ENCODE data around the gene MORN1.

The MORN1 gene

DNA sequence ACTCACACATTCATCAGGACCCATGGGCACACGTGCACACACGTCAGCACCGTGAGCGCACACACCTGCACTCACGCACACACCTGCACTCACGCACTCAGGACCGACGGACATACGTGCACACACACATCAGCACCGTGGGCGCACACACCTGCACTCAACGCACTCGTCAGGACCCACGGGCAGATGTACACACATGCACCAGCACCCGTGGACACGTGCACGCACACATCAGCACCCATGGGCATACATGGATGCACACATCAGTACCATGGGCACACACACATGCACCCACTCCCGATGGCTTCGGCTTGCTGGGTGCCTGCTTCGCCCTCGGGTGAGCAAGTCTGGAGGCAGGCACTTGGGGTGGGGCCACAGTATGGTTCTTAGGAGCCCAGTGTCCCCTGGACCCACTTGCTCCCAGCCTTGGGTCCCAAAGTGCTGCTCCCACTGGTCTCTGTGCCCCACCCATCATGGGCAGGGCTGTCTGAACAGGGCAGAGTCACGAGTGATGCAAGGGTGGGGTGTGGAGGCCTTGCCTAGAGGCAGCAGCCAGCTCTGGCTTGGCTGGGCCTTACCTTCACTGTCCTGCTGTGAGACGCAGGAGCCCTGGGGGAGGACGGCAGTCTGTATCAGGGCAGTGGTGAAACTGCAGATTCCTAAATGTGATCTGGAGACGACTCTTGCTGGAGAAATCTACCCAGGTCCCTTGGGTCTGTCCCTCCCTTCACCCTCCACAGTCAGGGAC lies 113.4 kb downstream of the MORN1 start:
- no peaks in the 10 kb centered on the region for H3K27me3 Mint-ChIP-seq
- peaks cover 53% of the 10 kb centered on the region for H3K4me1 Mint-ChIP-seq
- ATAC-seq (no peak), DNase-seq (no peak)
- no peaks in the 10 kb centered on the region for H3K9me3 Mint-ChIP-seq
- H3K27ac Mint-ChIP-seq = peak overlapping the region; percentile 42
- no peak overlapping the region for H3K4me3 Mint-ChIP-seq
- peaks cover 7% of the 10 kb centered on the region for H3K36me3 Mint-ChIP-seq (ENCODE audit: low read depth)

DNA sequence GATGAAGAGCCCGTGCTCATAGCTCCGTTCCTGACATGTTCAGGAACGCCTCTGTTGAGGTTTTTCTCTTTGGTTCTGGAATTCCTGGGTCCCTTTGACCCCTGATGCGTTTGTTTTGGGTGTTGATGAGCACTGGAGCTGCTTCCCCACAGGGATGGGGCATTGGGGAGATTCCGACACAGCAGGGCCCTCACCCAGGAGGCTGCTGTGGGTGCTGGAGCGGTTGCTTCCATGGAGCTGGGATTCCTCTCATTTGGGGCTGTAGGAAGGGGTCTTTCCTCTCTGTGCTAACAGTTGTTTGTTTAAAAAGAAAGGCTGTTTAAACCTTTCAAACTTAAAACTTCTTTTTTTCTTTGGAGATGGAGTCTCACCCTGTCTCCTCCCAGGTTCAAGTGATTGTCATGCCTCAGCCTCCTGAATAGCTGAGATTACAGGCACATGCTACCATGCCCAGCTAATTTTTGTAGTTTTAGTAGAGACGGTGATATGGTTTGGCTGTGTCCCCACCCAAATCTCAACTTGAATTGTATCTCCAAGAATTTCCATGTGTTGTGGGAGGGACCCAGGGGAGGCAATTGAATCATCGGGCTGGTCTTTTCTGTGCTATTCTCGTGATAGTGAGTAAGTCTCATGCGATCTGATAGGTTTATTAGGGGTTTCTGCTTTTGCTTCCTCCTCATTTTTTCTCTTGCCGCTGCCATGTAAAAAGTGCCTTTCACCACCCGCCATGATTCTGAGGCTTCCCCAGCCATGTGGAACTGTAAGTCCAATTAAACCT lies 114.4 kb downstream of the MORN1 start:
- H3K27me3 Mint-ChIP-seq = no peaks in the 10 kb centered on the region
- ATAC-seq (no peak), DNase-seq (no peak)
- no peak overlapping the region for H3K4me3 Mint-ChIP-seq
- H3K4me1 Mint-ChIP-seq = peaks cover 58% of the 10 kb centered on the region
- peaks cover 7% of the 10 kb centered on the region for H3K36me3 Mint-ChIP-seq (ENCODE audit: low read depth)
- H3K27ac Mint-ChIP-seq = no peak overlapping the region
- H3K9me3 Mint-ChIP-seq = no peaks in the 10 kb centered on the region

GRCh38 chr1:2275796-2276536 lies 115.4 kb downstream of the MORN1 start:
- H3K9me3 Mint-ChIP-seq = no peaks in the 10 kb centered on the region
- H3K4me1 Mint-ChIP-seq = peaks cover 59% of the 10 kb centered on the region

DNA sequence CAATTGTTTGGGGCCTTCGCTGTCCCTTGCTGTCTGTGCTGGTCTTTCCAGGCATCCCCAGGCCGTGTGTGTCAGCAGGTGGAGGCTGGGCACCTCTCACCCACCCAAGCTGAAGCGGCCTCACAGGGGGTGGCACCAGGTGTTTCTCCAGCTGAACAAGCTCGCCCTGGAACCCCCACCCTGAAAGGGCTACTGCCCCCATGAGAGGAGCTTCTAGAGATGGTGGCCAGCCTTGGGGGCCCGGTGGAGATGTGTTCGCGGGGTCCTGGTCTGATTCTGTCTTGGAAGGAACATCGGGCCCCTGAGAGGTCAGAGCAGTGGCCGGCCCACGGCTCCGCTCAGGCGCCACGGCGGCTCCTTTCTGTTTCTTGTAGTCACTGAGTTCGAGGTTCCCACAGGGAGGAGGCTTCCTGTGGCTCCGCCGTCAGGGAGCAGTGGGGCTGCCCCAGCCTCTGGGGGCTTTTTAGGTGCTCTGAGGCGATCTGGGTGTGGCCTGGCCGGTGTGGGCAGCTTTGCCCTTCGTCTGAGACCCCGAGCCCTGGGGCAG lies 116.4 kb downstream of the MORN1 start:
- Mint-ChIP-seq H3K27me3 (no peaks in the 10 kb centered on the region), H3K4me3 (no peak overlapping the region), H3K27ac (peak overlapping the region; percentile 54), H3K9me3 (no peaks in the 10 kb centered on the region), H3K36me3 (ENCODE audit: low read depth) (peaks cover 7% of the 10 kb centered on the region), H3K4me1 (peaks cover 59% of the 10 kb centered on the region)
- DNase-seq (no peak), ATAC-seq (no peak)

More at GRCh38 chr1:2275796-2276536, 115.4 kb downstream of the MORN1 start:
- no peak for DNase-seq
- H3K4me3 Mint-ChIP-seq = no peak overlapping the region
- H3K36me3 Mint-ChIP-seq (ENCODE audit: low read depth) = peaks cover 7% of the 10 kb centered on the region
- no peak overlapping the region for H3K27ac Mint-ChIP-seq
- no peaks in the 10 kb centered on the region for H3K27me3 Mint-ChIP-seq
- peak; percentile 11 for ATAC-seq

GRCh38 chr1:2274231-2274928 lies 117.0 kb downstream of the MORN1 start:
- Mint-ChIP-seq H3K27ac (no peak overlapping the region), H3K4me3 (no peak overlapping the region), H3K27me3 (no peaks in the 10 kb centered on the region), H3K4me1 (peaks cover 56% of the 10 kb centered on the region), H3K36me3 (ENCODE audit: low read depth) (peaks cover 7% of the 10 kb centered on the region), H3K9me3 (no peaks in the 10 kb centered on the region)
- no peak for ATAC-seq
- DNase-seq = no peak

- Mint-ChIP-seq H3K4me3 (no peak overlapping the region), H3K9me3 (no peaks in the 10 kb centered on the region), H3K27me3 (no peaks in the 10 kb centered on the region), H3K36me3 (ENCODE audit: low read depth) (peaks cover 7% of the 10 kb centered on the region), H3K4me1 (peaks cover 55% of the 10 kb centered on the region), H3K27ac (peak overlapping the region; percentile 42)
- no peak for ATAC-seq
- no peak for DNase-seq
Observed at GRCh38 chr1:2273401-2274090, 117.8 kb downstream of the MORN1 start.

- DNase-seq (no peak), ATAC-seq (no peak)
- H3K4me1 Mint-ChIP-seq = peaks cover 56% of the 10 kb centered on the region
- H3K4me3 Mint-ChIP-seq = no peak overlapping the region
- no peak overlapping the region for H3K27ac Mint-ChIP-seq
- H3K9me3 Mint-ChIP-seq = no peaks in the 10 kb centered on the region
- no peaks in the 10 kb centered on the region for H3K27me3 Mint-ChIP-seq
- peaks cover 6% of the 10 kb centered on the region for H3K36me3 Mint-ChIP-seq (ENCODE audit: low read depth)
Observed at GRCh38 chr1:2272686-2273400, 118.5 kb downstream of the MORN1 start.

DNA sequence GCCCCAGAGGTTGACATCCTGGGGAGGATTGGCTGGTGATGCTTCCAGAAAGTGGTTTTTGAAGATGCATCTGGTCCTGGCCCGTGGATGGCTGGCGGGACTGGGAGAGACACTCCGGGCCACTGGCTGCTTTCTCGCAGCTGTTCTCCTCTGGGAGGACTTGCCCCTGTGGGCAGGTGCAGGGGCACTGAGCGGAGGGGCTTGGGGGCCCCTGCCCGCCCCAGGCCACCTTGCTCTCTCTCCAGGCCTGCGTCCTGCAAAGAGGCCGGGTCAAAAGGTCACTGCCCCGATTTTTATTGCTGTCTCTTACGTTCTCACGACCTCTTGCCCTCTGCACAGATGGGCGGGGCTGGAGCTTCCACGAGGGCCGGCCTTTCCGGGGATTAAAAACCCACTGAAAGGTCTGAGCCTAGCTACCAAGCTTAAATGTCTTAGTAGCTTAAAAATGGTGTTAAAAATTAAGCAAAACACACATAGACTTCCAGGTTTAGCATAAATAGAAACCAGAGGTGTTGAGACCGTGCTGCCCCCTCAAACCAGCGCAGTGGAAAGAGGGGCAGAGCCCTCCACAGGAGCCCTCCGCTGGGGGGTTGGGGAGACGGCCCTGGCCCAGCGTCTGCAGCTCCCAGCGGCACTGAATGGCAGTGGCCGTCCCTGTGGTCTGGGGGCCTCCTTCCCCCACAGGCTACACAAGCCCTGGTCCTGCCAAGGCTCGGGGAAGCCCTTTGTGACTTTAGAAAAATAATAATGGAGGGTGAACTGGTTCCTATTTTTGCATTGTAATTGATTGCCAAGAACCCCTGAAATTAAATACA lies 119.3 kb downstream of the MORN1 start:
- no peak overlapping the region for H3K4me3 Mint-ChIP-seq
- no peak overlapping the region for H3K27ac Mint-ChIP-seq
- no peaks in the 10 kb centered on the region for H3K9me3 Mint-ChIP-seq
- DNase-seq (no peak), ATAC-seq (no peak)
- H3K27me3 Mint-ChIP-seq = no peaks in the 10 kb centered on the region
- peaks cover 50% of the 10 kb centered on the region for H3K4me1 Mint-ChIP-seq
- H3K36me3 Mint-ChIP-seq (ENCODE audit: low read depth) = no peaks in the 10 kb centered on the region

Measured in activated naive CD8-positive, alpha-beta T cell treated with anti-CD3 and anti-CD28 coated beads, Interleukin-2, amount 50 U/mL, for 24 hours (primary cell).